ENCODE measurements around the gene PTH. TPM values are rescaled to one million over a fixed set of nuclear protein-coding genes. Genes with fewer than 3 reads are reported as not detected.

PTH gene
- total and polyA plus RNA-seq, 2 of the 8 experiments (the other 6 are each of a cell fraction or from before 2014, with no cell fraction given): not detected

DNA sequence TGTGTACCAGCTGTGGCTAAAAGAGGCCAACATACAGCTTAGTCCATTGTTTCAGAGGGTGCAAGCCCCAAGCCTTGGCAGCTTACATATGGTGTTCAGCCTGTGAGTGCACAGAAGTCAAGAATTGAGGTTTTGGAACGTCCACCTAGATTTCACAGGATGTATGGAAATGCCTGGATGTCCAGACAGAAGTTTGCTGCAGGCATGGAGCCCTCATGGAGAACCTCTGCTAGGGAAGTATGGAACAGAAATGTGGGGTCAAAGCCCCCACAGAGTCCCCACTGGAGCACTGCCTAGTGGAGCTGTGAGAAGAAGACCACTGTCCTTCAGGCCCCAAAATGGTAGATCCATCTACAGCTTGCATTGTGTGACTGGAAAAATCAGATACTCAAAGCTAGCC is 42.2 kb upstream of the PTH start (continued):
- TF ChIP-seq, protein P1, sequence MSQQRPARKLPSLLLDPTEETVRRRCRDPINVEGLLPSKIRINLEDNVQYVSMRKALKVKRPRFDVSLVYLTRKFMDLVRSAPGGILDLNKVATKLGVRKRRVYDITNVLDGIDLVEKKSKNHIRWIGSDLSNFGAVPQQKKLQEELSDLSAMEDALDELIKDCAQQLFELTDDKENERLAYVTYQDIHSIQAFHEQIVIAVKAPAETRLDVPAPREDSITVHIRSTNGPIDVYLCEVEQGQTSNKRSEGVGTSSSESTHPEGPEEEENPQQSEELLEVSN (IDR thresholded peaks at IDR 0.05): no peak
- no peak for TF ChIP-seq POU5F1 (IDR thresholded peaks at IDR 0.05; ENCODE audit: low read depth, low read length)

Measured in H1 (cell line).